ENCODE results near the gene DMXL1.
"Not testable (repeated sequence)": the region's sequence is repeated elsewhere in the genome, so short reads cannot be mapped to it uniquely, and the experiment has no call there.

The DMXL1 gene

DNA sequence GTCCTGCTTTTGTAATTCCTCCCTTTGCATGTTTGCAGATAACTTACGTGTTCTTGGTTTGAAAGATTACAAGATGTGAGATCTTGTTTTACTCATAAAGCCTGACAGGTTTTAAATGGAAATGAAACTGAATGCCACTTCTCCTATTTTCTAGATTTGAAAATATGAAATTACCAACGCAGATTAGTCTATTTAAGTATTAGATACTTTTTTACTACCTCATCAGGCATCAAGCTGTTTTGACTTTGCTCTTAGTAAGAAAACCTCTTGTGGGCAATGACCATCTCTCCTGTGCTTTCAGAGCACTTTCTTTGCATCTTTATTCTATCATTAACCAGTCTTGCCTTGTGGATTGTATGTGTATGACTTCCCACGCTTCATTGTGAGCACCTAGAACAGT is 3.5 kb downstream of the DMXL1 start:
- Histone ChIP-seq H3K9me3 (ENCODE audit: severe bottlenecking) (no peaks in the 10 kb centered on the region), H3K4me3 (ENCODE audit: severe bottlenecking) (no peak overlapping the region), H3K27me3 (ENCODE audit: insufficient read depth, poor library complexity, severe bottlenecking) (no peaks in the 10 kb centered on the region), H3K36me3 (ENCODE audit: low read depth) (no peaks in the 10 kb centered on the region), H3K27ac (ENCODE audit: poor library complexity, severe bottlenecking) (no peak overlapping the region), H3K4me1 (ENCODE audit: insufficient read depth, poor library complexity, severe bottlenecking) (peaks cover 7% of the 10 kb centered on the region)
- no peak for ATAC-seq (ENCODE audit: low read depth)
- TF ChIP-seq, protein P1, sequence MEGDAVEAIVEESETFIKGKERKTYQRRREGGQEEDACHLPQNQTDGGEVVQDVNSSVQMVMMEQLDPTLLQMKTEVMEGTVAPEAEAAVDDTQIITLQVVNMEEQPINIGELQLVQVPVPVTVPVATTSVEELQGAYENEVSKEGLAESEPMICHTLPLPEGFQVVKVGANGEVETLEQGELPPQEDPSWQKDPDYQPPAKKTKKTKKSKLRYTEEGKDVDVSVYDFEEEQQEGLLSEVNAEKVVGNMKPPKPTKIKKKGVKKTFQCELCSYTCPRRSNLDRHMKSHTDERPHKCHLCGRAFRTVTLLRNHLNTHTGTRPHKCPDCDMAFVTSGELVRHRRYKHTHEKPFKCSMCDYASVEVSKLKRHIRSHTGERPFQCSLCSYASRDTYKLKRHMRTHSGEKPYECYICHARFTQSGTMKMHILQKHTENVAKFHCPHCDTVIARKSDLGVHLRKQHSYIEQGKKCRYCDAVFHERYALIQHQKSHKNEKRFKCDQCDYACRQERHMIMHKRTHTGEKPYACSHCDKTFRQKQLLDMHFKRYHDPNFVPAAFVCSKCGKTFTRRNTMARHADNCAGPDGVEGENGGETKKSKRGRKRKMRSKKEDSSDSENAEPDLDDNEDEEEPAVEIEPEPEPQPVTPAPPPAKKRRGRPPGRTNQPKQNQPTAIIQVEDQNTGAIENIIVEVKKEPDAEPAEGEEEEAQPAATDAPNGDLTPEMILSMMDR (IDR thresholded peaks at IDR 0.05; ENCODE audit: poor library complexity, severe bottlenecking) = no peak
- DNase-seq (ENCODE audit: low spot score) = no peak

DNA sequence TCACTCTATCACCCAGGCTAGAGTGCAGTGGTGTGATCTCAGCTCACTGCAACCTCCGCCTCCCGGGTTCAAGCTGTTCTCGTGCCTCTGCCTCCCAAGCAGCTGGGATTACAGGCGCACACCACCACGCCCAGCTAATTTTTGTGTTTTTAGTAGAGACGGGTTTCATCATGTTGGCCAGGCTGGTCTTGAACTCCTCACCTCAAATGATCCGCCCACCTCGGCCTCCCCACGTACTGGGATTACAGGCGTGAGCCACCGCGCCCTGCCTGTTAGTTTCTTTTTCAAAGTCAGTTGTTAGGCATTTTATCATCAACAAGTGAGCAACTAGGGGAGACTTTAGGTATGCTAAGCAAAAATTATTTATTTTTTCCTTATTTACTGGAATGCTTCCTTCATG is 4.4 kb downstream of the DMXL1 start:
- not testable (repeated sequence) for DNase-seq (ENCODE audit: low spot score); H3K9me3 ChIP-seq (ENCODE audit: severe bottlenecking); H3K27me3 ChIP-seq (ENCODE audit: insufficient read depth, poor library complexity, severe bottlenecking); H3K4me1 ChIP-seq (ENCODE audit: insufficient read depth, poor library complexity, severe bottlenecking); H3K4me3 ChIP-seq (ENCODE audit: severe bottlenecking); H3K36me3 ChIP-seq (ENCODE audit: low read depth); ATAC-seq (ENCODE audit: low read depth); H3K27ac ChIP-seq (ENCODE audit: poor library complexity, severe bottlenecking)

- Histone ChIP-seq H3K36me3 (ENCODE audit: low read depth) (no peaks in the 10 kb centered on the region), H3K27ac (ENCODE audit: poor library complexity, severe bottlenecking) (no peak overlapping the region), H3K4me3 (ENCODE audit: severe bottlenecking) (no peak overlapping the region), H3K4me1 (ENCODE audit: insufficient read depth, poor library complexity, severe bottlenecking) (peaks cover 7% of the 10 kb centered on the region), H3K9me3 (ENCODE audit: severe bottlenecking) (no peaks in the 10 kb centered on the region), H3K27me3 (ENCODE audit: insufficient read depth, poor library complexity, severe bottlenecking) (no peaks in the 10 kb centered on the region)
- ATAC-seq (ENCODE audit: low read depth) (no peak), DNase-seq (ENCODE audit: low spot score) (no peak)
- TF ChIP-seq, protein P1 (IDR thresholded peaks at IDR 0.05; ENCODE audit: poor library complexity, severe bottlenecking) = no peak
These were observed 5.2 kb downstream of the DMXL1 start for GRCh38 chr5:119076080-119076479.

- Histone ChIP-seq H3K4me3 (ENCODE audit: severe bottlenecking) (no peak overlapping the region), H3K36me3 (ENCODE audit: low read depth) (no peaks in the 10 kb centered on the region), H3K27ac (ENCODE audit: poor library complexity, severe bottlenecking) (no peak overlapping the region), H3K27me3 (ENCODE audit: insufficient read depth, poor library complexity, severe bottlenecking) (no peaks in the 10 kb centered on the region), H3K9me3 (ENCODE audit: severe bottlenecking) (no peaks in the 10 kb centered on the region), H3K4me1 (ENCODE audit: insufficient read depth, poor library complexity, severe bottlenecking) (peaks cover 4% of the 10 kb centered on the region)
- DNase-seq (ENCODE audit: low spot score) (no peak), ATAC-seq (ENCODE audit: low read depth) (no peak)
- TF ChIP-seq, protein P1 (IDR thresholded peaks at IDR 0.05; ENCODE audit: poor library complexity, severe bottlenecking) = no peak
These were observed 6.6 kb downstream of the DMXL1 start for GRCh38 chr5:119077444-119077843.

- Histone ChIP-seq H3K4me3 (ENCODE audit: severe bottlenecking) (no peak overlapping the region), H3K9me3 (ENCODE audit: severe bottlenecking) (no peaks in the 10 kb centered on the region), H3K36me3 (ENCODE audit: low read depth) (no peaks in the 10 kb centered on the region), H3K27me3 (ENCODE audit: insufficient read depth, poor library complexity, severe bottlenecking) (no peaks in the 10 kb centered on the region), H3K27ac (ENCODE audit: poor library complexity, severe bottlenecking) (no peak overlapping the region), H3K4me1 (ENCODE audit: insufficient read depth, poor library complexity, severe bottlenecking) (no peaks in the 10 kb centered on the region)
- TF ChIP-seq, protein P1 (IDR thresholded peaks at IDR 0.05; ENCODE audit: poor library complexity, severe bottlenecking) = no peak
- DNase-seq (ENCODE audit: low spot score) (no peak), ATAC-seq (ENCODE audit: low read depth) (no peak; the same call in 2 of the 3 replicates)
These were observed 7.4 kb downstream of the DMXL1 start for GRCh38 chr5:119078071-119078846.

Measured in RWPE2 (cell line).